ENCODE measurements around the gene ATXN2.
"Not testable (repeated sequence)": the region's sequence is repeated elsewhere in the genome, so short reads cannot be mapped to it uniquely, and the experiment has no call there.

The ATXN2 gene, protein sequence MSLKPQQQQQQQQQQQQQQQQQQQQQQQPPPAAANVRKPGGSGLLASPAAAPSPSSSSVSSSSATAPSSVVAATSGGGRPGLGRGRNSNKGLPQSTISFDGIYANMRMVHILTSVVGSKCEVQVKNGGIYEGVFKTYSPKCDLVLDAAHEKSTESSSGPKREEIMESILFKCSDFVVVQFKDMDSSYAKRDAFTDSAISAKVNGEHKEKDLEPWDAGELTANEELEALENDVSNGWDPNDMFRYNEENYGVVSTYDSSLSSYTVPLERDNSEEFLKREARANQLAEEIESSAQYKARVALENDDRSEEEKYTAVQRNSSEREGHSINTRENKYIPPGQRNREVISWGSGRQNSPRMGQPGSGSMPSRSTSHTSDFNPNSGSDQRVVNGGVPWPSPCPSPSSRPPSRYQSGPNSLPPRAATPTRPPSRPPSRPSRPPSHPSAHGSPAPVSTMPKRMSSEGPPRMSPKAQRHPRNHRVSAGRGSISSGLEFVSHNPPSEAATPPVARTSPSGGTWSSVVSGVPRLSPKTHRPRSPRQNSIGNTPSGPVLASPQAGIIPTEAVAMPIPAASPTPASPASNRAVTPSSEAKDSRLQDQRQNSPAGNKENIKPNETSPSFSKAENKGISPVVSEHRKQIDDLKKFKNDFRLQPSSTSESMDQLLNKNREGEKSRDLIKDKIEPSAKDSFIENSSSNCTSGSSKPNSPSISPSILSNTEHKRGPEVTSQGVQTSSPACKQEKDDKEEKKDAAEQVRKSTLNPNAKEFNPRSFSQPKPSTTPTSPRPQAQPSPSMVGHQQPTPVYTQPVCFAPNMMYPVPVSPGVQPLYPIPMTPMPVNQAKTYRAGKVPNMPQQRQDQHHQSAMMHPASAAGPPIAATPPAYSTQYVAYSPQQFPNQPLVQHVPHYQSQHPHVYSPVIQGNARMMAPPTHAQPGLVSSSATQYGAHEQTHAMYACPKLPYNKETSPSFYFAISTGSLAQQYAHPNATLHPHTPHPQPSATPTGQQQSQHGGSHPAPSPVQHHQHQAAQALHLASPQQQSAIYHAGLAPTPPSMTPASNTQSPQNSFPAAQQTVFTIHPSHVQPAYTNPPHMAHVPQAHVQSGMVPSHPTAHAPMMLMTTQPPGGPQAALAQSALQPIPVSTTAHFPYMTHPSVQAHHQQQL

DNA sequence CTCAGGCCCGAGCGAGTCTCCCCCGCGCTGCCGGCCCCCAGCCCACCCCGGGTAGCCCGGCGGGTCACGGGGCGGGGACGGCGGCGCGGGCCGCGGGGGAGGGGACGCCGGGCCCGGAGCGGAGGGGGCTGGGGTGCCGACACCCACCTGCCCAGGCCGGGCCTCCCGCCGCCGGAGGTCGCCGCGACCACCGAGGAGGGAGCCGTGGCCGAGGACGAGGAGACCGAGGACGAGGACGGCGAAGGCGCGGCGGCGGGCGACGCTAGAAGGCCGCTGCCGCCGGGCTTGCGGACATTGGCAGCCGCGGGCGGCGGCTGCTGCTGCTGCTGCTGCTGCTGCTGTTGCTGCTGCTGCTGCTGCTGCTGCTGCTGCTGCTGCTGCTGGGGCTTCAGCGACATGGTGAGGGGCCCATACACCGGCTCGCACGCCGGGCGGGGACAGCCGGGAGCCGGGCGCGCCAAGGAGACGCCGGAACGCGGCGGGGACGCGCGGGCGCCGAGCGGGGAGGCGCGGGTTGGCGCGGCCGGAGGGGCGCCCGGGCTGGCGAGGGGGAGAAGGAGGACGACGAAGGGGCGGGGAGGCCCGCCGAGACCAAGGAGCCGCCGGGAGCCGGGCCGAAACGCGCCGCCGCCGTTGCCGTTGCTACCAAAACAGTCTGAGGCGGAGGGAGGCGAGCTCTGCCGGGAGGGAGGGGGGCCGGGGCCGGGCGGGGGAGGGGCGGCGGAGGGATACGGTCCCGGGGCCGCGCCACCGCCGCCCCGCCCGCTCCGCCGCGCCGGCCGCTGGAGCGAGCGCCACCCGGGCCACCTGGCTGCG lies at the start of gene ATXN2:
TSS of gene ATXN2 (minus strand) at position 679 of the 816 bp plus-strand sequence. CDS start at position 398, 281 bp downstream.
- DNase-seq (ENCODE audit: low read depth in 2 of 3, low spot score in 1 of 3): peak in 2 of 3 donors; percentile 36 to 61

DNA sequence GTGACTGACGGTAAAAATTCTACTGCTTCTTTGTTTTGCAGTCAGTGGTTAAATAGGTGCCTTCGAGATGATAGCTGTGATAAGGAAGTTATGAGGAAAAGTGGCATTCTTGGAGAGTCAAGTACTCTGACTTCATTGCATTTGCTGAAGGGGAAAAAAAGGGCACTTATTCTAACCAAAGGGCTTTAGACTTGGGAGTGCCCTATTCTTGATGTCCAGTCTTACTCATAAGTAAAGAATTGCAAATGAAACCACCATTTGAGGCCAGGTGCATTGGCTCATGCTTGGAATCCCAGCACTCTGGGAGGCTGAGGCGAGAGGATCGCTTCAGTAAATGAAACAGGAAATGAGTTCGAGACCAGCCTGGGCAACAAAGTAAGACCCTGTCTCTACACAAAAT lies 46.3 kb upstream of the ATXN2 start:
- no peak for DNase-seq (ENCODE audit: low read depth in 2 of 3, low spot score in 1 of 3)

DNA sequence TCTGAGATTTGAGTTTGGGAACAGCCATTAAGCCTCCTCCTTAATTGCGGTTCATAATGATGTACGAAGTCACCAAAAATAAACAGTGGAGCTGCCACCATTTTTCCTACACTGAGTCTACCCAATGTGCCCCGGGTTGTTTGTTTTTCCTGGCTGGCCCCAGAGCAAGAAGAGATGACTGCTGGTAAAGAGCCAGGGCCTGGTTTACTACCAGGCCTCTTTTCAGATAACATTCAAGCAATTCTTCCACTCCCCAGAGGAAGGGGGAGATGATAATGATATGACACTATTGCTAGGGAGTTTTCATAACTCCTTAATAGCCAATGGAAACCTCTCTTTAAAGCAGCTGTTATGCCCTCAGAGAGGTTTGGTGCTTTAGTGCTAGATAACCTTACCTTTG lies 44.3 kb upstream of the ATXN2 start:
- no peak for DNase-seq (ENCODE audit: low read depth in 2 of 3, low spot score in 1 of 3)

DNA sequence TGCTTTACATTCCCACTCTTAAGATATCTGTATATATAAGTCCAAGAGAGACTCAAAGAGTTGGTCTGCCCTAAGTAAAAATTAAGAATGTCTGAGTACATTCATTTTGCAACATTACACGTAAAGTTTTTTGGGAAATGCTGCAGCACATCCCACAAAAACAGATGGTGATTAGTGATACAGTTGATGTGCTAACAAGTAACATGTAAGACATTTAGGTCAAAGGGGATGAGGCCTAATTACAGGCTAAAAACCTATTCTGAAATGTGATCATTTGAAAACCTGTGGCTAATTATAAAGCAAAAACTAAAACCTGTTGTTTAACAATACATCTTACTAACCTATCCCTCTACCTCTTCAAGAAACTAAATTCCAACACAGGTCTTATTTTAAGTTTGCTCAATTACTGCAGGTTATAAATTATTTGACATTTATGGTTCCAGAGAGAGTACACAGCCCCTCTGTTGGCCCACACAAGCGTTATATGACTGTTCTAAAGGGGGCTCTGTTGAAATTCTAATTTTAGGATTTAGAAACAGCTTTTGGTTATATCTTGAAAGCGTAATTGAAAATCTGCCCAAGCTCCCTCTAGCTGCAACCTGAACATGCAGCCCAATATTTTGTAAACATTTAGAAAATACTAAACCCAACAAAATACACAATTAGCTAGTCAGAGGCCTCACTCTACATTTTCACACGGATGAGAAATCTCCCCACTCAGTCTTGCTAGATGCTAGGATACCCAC lies 43.7 kb upstream of the ATXN2 start:
- no peak for DNase-seq (ENCODE audit: low read depth in 2 of 3, low spot score in 1 of 3)

DNA sequence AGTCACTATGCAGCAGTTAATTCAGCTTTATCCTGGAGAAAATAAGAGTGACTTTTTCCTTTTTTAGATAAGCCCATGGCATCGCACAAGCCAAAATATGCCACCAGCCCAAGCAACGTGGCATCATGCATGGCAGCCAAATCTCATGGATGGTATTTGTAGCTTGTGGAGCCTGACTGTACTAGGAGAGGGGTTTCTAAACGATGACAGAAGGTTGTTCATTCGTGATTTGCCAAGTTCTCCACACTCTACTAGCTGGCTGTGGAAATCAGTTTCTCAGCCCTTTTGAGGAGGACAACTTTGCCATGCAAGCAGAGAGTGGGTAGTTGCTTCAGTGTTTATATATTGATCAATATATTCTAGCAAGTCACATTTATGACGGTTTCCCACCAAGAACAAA lies 41.4 kb upstream of the ATXN2 start:
- DNase-seq (ENCODE audit: low read depth in 2 of 3, low spot score in 1 of 3): no peak

DNA sequence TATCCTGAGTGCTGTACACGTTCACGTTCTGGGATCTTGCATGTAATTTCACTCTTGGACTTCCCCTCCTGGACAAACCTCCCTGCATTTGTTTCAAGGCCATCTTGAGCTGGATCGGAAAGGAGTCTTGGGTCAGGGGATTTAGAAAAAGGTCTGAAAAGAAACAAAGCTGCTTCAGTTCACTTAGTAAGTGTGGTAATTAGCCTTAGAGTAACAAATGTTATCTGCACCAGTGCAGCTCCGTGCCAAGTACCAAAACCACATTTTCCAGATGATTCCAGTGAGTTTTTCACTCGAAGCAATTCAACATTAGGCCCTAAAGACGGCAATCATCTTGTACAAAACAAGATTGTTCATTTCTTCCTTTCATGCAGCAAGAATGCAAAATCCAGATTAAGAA lies 39.4 kb upstream of the ATXN2 start:
- DNase-seq (ENCODE audit: low read depth in 2 of 3, low spot score in 1 of 3): no peak

DNA sequence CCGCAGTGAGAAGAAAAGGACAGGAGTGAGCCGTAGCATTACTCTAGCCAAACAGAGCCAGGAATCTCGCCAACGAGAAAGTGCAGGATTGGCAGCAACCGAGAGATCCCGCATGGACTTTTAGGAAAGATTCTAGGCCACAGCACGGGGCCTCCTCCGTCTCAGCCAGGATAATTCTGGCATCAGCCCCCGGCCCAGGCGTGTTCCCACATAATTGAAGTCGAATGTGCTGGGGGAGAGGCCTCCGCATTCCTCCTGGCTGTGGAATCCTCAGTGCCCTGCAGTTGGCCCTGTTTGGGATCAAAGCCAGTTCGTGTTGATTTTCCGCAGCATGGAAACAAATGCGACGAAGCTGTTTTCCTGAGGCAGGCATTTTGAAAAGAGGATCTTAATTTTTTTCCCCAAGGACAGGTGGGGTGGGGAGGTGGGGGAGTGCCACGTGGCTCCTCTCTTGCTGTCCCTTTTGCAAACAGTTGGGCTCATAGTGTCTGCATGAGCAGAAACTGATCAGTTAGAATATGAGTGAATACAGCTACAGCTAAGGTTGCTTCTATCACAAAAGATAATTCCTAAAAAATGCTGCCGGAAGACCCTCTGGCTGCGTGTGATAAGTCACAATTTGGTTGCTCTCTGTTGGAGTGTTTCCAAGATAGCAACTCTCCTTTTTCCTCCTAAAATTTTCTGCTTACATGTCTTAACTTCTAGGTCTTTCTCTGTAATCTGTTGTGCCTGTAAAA lies 37.3 kb upstream of the ATXN2 start:
- DNase-seq (ENCODE audit: low read depth in 2 of 3, low spot score in 1 of 3): no peak

DNA sequence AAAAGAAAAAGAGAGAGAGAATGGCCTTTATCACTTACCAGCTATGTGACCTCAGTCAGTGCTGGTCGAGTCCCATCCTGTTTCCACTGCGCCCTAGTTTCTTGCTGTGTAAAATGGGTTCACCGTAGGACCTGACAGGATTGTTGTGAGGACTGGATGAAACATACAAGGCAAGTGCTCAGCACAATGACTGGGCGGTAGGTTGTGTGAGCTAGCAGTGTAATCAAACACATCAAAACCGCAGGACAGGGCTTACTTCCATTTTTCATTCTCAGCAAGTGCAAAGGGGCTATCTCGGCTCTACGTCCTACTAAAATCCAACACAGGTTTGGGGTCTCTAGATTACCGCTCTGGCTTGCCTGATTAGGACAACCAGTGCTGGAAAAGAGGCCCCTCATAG lies 36.4 kb upstream of the ATXN2 start:
- no peak for DNase-seq (ENCODE audit: low read depth in 2 of 3, low spot score in 1 of 3)

DNA sequence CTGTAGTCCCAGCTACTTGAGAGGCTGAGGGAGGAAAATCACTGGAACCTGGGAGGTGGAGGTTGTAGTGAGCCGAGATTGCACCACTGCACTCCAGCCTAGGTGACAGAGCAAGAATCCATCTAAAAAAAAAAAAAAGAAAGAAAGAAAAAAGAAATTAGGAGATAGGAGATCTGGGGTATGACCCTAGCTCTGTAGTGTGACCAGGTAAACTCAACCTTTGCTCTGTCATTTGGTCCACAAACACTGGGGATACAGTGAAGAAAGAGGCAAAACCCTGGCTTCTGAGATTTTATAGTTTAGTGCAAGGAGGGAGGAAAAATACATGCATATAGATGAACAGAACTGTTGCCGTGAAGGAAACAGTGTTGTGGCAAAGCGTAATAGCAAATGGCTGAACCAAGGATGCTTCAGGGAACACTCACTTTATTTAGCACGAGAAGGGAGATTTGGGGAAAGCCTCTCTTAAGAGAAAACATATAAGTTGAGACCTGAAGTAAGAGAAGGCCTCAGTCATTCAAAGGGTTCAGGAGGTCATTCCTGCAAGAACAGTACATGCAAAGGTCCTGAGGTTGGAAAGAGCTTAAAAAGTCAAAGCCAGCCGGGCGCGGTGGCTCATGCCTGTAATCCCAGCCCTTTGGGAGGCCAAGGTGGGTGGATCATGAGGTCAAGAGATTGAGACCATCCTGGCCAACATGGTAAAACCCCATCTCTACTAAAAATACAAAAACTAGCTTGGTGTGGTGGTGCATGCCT lies 29.6 kb upstream of the ATXN2 start:
- no peak for DNase-seq (ENCODE audit: low read depth in 2 of 3, low spot score in 1 of 3)

DNA sequence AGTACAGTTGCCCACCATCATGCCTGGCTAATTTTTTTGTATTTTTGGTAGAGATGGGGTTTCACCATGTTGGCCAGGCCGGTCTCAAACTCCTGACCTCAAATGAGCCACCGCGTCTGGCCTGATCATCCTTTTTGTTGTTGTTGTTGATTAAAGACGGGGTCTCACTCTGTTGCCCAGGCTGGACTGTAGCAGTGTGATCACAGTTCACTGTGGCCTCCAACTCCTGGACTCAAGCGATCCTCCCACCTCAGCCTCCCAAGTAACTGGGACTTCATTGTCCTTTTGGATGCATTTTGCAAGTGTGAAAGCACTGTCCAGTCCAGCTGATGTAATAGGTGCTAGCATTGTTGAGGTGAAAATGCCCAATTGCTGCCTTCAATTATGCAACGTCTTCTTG lies 27.1 kb upstream of the ATXN2 start:
- DNase-seq (ENCODE audit: low read depth in 2 of 3, low spot score in 1 of 3): no peak

DNA sequence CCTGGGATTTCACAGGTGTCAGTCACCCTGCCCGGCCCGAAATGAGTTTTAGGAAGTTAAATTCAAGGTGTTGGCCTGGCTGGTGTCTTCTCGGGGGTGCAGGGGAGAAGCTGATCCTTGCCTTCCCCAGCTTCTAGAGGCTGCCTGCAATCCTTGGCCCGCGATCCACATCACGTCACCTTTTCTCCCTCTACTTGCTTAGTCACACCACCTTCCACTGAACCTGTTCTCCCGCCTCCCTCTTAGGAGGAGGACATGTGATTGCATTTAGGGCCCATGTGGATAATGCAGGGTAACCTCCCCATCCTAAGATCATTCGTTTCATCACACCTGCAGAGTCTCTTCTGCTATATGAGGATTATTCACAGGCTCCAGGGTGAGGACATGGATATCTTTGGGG lies 25.4 kb upstream of the ATXN2 start:
- DNase-seq (ENCODE audit: low read depth in 2 of 3, low spot score in 1 of 3): no peak

DNA sequence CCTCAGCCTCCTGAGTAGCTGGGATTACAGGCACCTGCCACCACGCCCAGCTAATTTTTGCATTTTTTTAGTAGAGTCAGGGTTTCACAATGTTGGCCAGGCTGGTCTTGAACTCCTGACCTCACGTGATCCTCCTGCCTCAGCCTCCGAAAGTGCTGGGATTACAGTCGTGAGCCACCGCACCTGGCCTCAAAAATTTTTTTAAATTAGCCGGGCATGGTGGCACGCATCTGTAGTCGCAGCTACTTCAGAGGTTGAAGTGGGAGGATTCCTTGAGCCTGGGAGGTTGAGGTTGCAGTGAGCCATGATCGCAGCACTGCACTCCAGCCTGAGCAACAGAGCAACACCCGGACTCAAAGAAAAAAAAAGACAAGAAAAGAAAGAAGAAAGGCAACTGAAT lies 18.7 kb upstream of the ATXN2 start:
- not testable (repeated sequence) for DNase-seq (ENCODE audit: low read depth in 2 of 3, low spot score in 1 of 3)

DNA sequence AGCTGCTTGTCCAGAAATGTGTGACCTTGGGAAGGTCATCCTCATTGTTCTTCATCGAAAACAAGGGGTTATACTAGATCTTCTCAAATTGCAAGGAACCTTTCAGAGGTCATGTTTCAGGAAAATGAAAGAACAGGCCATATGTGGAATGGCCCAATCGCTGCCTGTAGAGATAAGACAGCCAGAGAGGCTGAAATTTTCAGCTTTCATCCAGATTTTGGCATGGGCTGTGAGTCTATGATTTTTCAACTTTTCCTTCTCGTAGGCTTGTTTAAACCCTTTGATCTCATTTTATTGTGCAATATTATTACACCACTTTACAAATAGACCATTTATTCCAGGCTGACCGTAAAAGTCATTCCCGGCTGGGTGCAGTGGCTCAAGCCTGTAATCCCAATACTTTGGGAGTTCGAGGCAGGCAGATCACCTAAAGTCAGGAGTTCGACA lies 17.1 kb upstream of the ATXN2 start:
- no peak for DNase-seq (ENCODE audit: low read depth in 2 of 3, low spot score in 1 of 3)

DNA sequence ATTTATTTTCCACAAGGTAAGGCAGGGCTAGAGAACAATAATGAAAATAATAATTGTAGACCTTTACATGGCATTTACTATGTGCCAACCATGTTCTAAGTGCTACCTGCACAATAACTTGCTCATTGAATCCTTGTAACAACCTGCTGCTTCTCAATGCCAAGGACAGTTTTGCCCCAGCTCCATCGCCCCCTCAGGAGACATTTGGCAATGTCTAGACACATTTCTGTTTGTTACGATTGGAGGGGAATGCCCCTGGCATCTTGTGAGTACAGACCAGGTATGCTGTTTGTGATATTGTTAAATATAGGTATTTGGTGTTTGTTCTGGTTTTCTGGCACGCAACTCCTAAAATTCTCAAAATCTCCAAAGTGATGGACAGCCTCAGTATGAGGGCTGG lies 8.1 kb upstream of the ATXN2 start:
- DNase-seq (ENCODE audit: low read depth in 2 of 3, low spot score in 1 of 3): no peak

DNA sequence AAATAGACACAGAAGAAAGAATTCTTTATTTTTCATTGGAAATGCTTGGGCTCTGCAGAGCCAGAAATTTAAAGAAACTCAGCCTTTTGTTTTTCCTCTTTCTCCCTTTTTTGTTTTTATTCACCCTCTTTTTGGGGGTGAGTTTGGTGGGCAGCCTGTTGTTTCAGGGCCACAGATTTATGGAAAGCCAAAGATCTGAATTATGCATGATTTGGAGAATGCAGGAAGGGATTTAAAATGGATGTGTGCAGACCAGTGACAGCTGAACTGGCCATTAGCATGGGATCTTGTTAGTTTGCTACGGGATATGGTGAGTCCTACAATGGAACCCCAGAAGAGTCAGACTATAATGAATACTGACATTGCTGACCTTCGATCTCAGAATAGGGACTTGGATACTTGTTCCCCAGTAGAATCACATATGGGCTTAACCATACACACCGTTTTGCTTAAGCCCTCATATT lies 7.7 kb upstream of the ATXN2 start:
- DNase-seq (ENCODE audit: low read depth in 2 of 3, low spot score in 1 of 3): no peak

DNA sequence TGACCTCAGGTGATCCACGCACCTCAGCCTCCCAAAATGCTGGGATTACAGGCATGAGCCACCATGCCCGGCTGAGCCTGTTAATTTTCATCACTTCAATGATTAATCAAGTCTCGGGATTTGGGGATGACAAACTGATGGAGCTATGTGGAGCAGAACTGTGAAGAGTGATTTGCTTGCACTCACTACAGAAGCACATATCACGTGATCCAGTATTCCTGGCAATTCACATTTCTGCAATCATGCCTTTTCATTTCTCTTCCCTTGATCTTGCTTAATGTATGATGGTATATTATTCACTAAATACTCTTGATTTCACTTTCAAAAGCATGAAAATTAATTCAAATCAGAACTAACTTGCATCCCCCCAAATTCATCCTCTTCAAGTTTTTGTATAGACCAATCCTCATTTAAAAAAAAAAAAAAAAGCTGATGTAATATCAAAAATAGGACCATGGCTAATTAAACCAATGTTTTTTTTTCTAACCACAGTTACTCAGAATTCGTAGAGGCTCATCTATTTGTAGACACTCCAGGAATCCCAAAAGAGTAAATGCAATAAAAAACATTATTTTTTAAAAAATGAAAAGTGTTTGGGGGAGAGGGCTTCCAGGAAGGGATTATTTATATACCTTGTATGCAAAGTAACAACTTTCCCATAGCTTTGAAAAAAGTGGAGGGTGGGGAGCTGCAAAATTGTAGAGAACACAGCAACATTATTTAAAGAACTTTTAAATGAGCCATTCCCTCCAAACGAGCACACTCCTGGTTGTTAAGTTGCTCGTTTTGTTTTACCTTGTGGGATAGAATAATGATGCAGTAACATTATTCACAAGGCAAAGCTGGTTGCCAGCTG lies 7.0 kb upstream of the ATXN2 start:
- no peak for DNase-seq (ENCODE audit: low read depth in 2 of 3, low spot score in 1 of 3)

DNA sequence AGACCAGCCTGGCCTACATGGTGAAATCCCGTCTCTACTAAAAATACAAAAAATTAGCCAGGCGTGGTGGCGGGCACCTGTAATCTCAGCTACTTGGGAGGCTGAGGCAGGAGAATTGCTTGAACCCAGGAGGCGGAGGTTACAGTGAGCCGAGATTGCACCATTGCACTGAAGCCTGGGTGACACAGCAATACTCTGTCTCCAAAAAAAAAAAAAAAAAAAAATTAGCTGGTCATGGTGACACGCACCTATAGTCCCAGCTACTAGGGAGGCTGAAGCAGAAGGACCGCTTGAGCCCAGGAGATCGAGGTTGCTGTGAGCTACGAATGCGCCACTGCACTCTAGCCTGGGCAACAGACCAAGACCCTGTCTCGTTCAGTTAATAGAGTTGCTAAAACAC lies 3.7 kb upstream of the ATXN2 start:
- DNase-seq (ENCODE audit: low read depth in 2 of 3, low spot score in 1 of 3): not testable (repeated sequence)

DNA sequence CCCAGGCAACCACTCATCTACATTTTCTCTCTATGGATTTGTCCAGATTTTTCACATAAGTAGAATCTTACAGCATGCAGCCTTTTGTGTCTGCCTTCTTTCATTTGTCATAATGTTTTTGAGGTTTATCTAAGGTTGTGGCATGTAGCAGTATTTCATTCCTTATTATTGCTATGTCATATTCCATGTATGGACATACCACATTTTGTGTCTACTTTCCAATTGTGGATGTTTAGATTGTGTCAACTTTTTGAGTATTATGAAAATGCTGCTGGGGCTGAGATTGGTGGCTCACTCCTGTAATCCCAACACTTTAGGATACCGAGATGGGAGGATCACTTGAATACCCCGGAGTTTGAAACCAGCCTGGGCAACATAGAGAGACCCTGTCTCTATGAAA lies 3.2 kb upstream of the ATXN2 start:
- DNase-seq (ENCODE audit: low read depth in 2 of 3, low spot score in 1 of 3): no peak
